HepG2 (cell line): ENCODE results near the gene CST3. TPM values are rescaled to one million over a fixed set of nuclear protein-coding genes. Genes with fewer than 3 reads are reported as not detected.
A peak's percentile ranks its signal among the peaks of the same experiment; 100 is the strongest.

Experiments
- GLI4 ChIP-seq: sonication (generic); formaldehyde crosslinking; IDR thresholded peaks from 2 replicates; pipeline ENCODE4 v1.5.1; 2020; ENCODE audit warnings: missing genetic modification reagents, mild to moderate bottlenecking, moderate library complexity, borderline replicate concordance
- HOXA9 ChIP-seq: sonication (generic); formaldehyde crosslinking; IDR thresholded peaks from 2 replicates; pipeline ENCODE4 v1.8.1; 2022; ENCODE audit warnings: missing genetic modification reagents, mild to moderate bottlenecking, moderate library complexity, borderline replicate concordance
- KMT2A ChIP-seq: sonication (generic); formaldehyde crosslinking; IDR thresholded peaks from 2 replicates; pipeline ENCODE4 v1.4.0; 2020; ENCODE audit warnings: missing genetic modification reagents
- MTA1 ChIP-seq: sonication (generic); formaldehyde crosslinking; IDR thresholded peaks from 2 replicates; pipeline ENCODE4 v1.4.0; 2020; ENCODE audit warnings: missing genetic modification reagents, mild to moderate bottlenecking, borderline replicate concordance
- NFIB ChIP-seq: sonication (generic); formaldehyde crosslinking; IDR thresholded peaks from 2 replicates; pipeline ENCODE4 v1.9.0; 2021; ENCODE audit warnings: missing genetic modification reagents, mild to moderate bottlenecking, borderline replicate concordance
- NPAS2 ChIP-seq: sonication (generic); formaldehyde crosslinking; IDR thresholded peaks from 2 replicates; pipeline ENCODE4 v1.8.0; 2022; ENCODE audit warnings: mild to moderate bottlenecking, missing genetic modification reagents, borderline replicate concordance
- RORA ChIP-seq: sonication (generic); formaldehyde crosslinking; IDR thresholded peaks from 2 replicates; pipeline ENCODE4 v1.5.0; 2020; ENCODE audit warnings: mild to moderate bottlenecking, missing genetic modification reagents, moderate library complexity
- SALL2 ChIP-seq: sonication (generic); formaldehyde crosslinking; IDR thresholded peaks from 2 replicates; pipeline ENCODE4 v1.8.1; 2023; ENCODE audit warnings: mild to moderate bottlenecking, missing genetic modification reagents, inconsistent platforms
- SAP130 ChIP-seq: IDR thresholded peaks from 2 replicates; pipeline ENCODE4 v1.6.1; 2016; ENCODE audit warnings: low read depth
- SNAPC5 ChIP-seq: sonication (generic); formaldehyde crosslinking; IDR thresholded peaks from 2 replicates; pipeline ENCODE4 v1.8.1; 2023; ENCODE audit warnings: mild to moderate bottlenecking, missing genetic modification reagents, borderline replicate concordance
- SNRNP70 ChIP-seq: fragments of 200-400 bp; formaldehyde crosslinking; IDR thresholded peaks from 2 replicates; pipeline ENCODE4 v1.6.1; 2017; ENCODE audit warnings: mild to moderate bottlenecking, low read depth, low read length, moderate library complexity
- TCF7 ChIP-seq: sonication (generic); IDR thresholded peaks from 2 replicates; pipeline ENCODE4 v1.6.1; 2016; ENCODE audit warnings: antibody characterized with exemption, low read depth
- TGIF2 ChIP-seq: IDR thresholded peaks from 2 replicates; pipeline ENCODE4 v1.6.1; 2016; ENCODE audit warnings: control low read depth, missing compliant biosample characterization
- XBP1 ChIP-seq: sonication (generic); formaldehyde crosslinking; IDR thresholded peaks from 2 replicates; pipeline ENCODE4 v1.5.0; 2020; ENCODE audit warnings: missing genetic modification reagents
- ZNF136 ChIP-seq: sonication (generic); formaldehyde crosslinking; IDR thresholded peaks from 2 replicates; pipeline ENCODE4 v1.8.1; 2022; ENCODE audit warnings: low read depth, mild to moderate bottlenecking, moderate library complexity, missing genetic modification reagents
- ZNF251 ChIP-seq: sonication (generic); formaldehyde crosslinking; IDR thresholded peaks from 2 replicates; pipeline ENCODE4 v1.9.0; 2021; ENCODE audit warnings: mild to moderate bottlenecking, missing genetic modification reagents
- ZNF350 ChIP-seq: sonication (generic); formaldehyde crosslinking; IDR thresholded peaks from 2 replicates; pipeline ENCODE4 v1.4.0; 2020; ENCODE audit warnings: mild to moderate bottlenecking, low read depth, missing genetic modification reagents, borderline replicate concordance
- ZNF460 ChIP-seq: sonication (generic); formaldehyde crosslinking; IDR thresholded peaks from 2 replicates; pipeline ENCODE4 v1.5.1; 2020; ENCODE audit warnings: missing genetic modification reagents, mild to moderate bottlenecking, borderline replicate concordance
- ZNF577 ChIP-seq: sonication (generic); formaldehyde crosslinking; IDR thresholded peaks from 2 replicates; pipeline ENCODE4 v1.4.0; 2020; ENCODE audit warnings: mild to moderate bottlenecking, low read depth, missing genetic modification reagents, borderline replicate concordance
- ZNF83 ChIP-seq: sonication (generic); formaldehyde crosslinking; IDR thresholded peaks from 2 replicates; pipeline ENCODE4 v1.4.0; 2020; ENCODE audit warnings: missing genetic modification reagents, mild to moderate bottlenecking, borderline replicate concordance
- ZNF879 ChIP-seq: sonication (generic); formaldehyde crosslinking; IDR thresholded peaks from 2 replicates; pipeline ENCODE4 v1.8.1; 2023; ENCODE audit warnings: missing genetic modification reagents
- ZSCAN31 ChIP-seq: sonication (generic); formaldehyde crosslinking; IDR thresholded peaks from 2 replicates; pipeline ENCODE4 v1.5.0; 2020; ENCODE audit warnings: low read depth, mild to moderate bottlenecking, missing genetic modification reagents
- polyA plus RNA-seq, 8 experiments: library from polyadenylated mRNA; depleted of rRNA in 3 of 8; stranded (reverse) in 7 of 8; unstranded in 1 of 8; fragments of >200 nt; fragmentation: Illumina TruSeq in 4 of 8; extraction: Trizol in 4 of 8; gene quantifications; 2 replicates each; pipeline versions ENCODE4 v1.2.1 to v1.2.3, GENCODE V29; 2011 to 2016; ENCODE audit warnings: low read depth in 4 of 8, missing spikeins in 1 of 8, mixed read lengths in 1 of 8; ENCODE audit not compliant: insufficient read depth in 1 of 8
- total RNA-seq, 5 experiments: library from RNA; depleted of rRNA; stranded (reverse); fragments of >200 nt; fragmentation: Illumina TruSeq; extraction: Trizol; gene quantifications; 2 replicates each; pipeline ENCODE4 v1.2.3, GENCODE V29; 2016; ENCODE audit warnings: low read depth in 1 of 5
- TF ChIP-seq, protein P1 (sequence below): sonication (generic); formaldehyde crosslinking; IDR thresholded peaks from 2 replicates; pipeline ENCODE4 v1.8.1; 2023; ENCODE audit warnings: mild to moderate bottlenecking, moderate library complexity, missing genetic modification reagents
- TF ChIP-seq, protein P2 (sequence below): sonication (generic); formaldehyde crosslinking; IDR thresholded peaks from 2 replicates; pipeline ENCODE4 v1.5.0; 2020; ENCODE audit warnings: missing genetic modification reagents, mild to moderate bottlenecking, borderline replicate concordance
- TF ChIP-seq, protein P3 (sequence below), 2 experiments: sonication (generic) in 1 of 2; formaldehyde crosslinking in 1 of 2; IDR thresholded peaks; 2 replicates each; pipeline versions ENCODE4 v1.5.1 to v1.6.1; 2011 to 2020; ENCODE audit warnings: borderline replicate concordance in 1 of 2, low read depth in 1 of 2, low read length in 1 of 2, mild to moderate bottlenecking in 1 of 2, missing genetic modification reagents in 1 of 2, moderate library complexity in 1 of 2

The CST3 gene
- total and polyA plus RNA-seq, 2 of the 13 experiments (the other 11 are each of a cell fraction or from before 2014, with no cell fraction given), result 690 to 1,005 TPM

GRCh38 chr20:23606652-23607049, 31.1 kb downstream of the CST3 start (continued):
- TF ChIP-seq NPAS2 (CRISPR knock-in tag) (no peak), ZNF83 (CRISPR knock-in tag) (no peak), GLI4 (CRISPR knock-in tag) (no peak), ZNF879 (CRISPR knock-in tag) (no peak), SAP130 (0 out of 2 replicates have a peak, but pooled peaks have one; percentile 16), TCF7 (no peak), SNAPC5 (CRISPR knock-in tag) (0 out of 2 replicates have a peak, but pooled peaks have one; percentile 47), MTA1 (CRISPR knock-in tag) (0 out of 2 replicates have a peak, but pooled peaks have one; percentile 5), ZSCAN31 (no peak; the same call in 1 of the 2 replicates), ZNF350 (CRISPR knock-in tag) (peak; percentile 53; the same call in 1 of the 2 replicates), ZNF460 (no peak), HOXA9 (CRISPR knock-in tag) (no peak), NFIB (CRISPR knock-in tag) (no peak), XBP1 (no peak), KMT2A (no peak), RORA (no peak), ZNF136 (CRISPR knock-in tag) (no peak), ZNF577 (CRISPR knock-in tag) (no peak), SALL2 (CRISPR knock-in tag) (no peak), TGIF2 (CRISPR knock-in tag) (no peak), SNRNP70 (no peak), ZNF251 (CRISPR knock-in tag) (no peak)
- TF ChIP-seq, protein P1, sequence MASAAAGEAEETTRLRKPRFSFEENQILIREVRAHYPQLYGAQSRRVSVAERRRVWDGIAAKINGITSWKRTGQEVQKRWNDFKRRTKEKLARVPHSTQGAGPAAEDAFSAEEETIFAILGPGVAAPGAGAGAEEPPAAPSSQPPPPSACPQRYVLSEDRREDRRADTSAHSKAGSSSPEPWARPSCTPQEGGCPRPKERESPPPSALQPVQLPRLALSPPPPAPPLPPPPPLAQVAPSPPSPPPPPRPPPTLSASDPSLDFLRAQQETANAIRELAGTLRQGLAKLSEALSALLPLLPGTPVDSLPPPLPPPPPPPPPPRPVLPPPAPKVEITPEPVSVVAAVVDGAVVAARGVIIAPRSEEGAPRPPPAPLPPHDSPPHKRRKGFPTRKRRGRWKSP (CRISPR knock-in tag), result no peak
- TF ChIP-seq, protein P2, sequence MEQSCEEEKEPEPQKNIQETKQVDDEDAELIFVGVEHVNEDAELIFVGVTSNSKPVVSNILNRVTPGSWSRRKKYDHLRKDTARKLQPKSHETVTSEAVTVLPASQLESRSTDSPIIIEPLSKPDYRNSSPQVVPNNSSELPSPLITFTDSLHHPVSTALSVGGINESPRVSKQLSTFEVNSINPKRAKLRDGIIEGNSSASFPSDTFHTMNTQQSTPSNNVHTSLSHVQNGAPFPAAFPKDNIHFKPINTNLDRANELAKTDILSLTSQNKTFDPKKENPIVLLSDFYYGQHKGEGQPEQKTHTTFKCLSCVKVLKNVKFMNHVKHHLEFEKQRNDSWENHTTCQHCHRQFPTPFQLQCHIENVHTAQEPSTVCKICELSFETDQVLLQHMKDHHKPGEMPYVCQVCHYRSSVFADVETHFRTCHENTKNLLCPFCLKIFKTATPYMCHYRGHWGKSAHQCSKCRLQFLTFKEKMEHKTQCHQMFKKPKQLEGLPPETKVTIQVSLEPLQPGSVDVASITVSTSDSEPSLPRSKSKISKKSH (CRISPR knock-in tag), result no peak
- TF ChIP-seq, protein P3, sequence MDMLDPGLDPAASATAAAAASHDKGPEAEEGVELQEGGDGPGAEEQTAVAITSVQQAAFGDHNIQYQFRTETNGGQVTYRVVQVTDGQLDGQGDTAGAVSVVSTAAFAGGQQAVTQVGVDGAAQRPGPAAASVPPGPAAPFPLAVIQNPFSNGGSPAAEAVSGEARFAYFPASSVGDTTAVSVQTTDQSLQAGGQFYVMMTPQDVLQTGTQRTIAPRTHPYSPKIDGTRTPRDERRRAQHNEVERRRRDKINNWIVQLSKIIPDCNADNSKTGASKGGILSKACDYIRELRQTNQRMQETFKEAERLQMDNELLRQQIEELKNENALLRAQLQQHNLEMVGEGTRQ (IDR thresholded peaks at IDR 0.05; ENCODE audit: low read depth, low read length), result 0 out of 2 replicates have a peak, but pooled peaks have one; percentile 6
- TF ChIP-seq, protein P3 (CRISPR knock-in tag; IDR thresholded peaks at IDR 0.05; ENCODE audit: borderline replicate concordance), result no peak
